Measurements from ENCODE around the gene CAT.

The CAT gene

GRCh38 chr11:34476849-34477248 is 38.1 kb downstream of the CAT start:
- no peak overlapping the region for H3K27ac ChIP-seq (replicated peaks)
- DNase-seq (ENCODE audit: low read depth in 1 of 2, low spot score in 1 of 2) = no peak
- TF ChIP-seq GABPA (IDR thresholded peaks at IDR 0.05; ENCODE audit: low read depth) = no peak
- TF ChIP-seq, protein P1, sequence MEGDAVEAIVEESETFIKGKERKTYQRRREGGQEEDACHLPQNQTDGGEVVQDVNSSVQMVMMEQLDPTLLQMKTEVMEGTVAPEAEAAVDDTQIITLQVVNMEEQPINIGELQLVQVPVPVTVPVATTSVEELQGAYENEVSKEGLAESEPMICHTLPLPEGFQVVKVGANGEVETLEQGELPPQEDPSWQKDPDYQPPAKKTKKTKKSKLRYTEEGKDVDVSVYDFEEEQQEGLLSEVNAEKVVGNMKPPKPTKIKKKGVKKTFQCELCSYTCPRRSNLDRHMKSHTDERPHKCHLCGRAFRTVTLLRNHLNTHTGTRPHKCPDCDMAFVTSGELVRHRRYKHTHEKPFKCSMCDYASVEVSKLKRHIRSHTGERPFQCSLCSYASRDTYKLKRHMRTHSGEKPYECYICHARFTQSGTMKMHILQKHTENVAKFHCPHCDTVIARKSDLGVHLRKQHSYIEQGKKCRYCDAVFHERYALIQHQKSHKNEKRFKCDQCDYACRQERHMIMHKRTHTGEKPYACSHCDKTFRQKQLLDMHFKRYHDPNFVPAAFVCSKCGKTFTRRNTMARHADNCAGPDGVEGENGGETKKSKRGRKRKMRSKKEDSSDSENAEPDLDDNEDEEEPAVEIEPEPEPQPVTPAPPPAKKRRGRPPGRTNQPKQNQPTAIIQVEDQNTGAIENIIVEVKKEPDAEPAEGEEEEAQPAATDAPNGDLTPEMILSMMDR (IDR thresholded peaks at IDR 0.05; ENCODE audit: insufficient read depth, low read length) = no peak
- TF ChIP-seq SPI1 (IDR thresholded peaks at IDR 0.05; ENCODE audit: borderline replicate concordance, low read depth) = no peak
- TF ChIP-seq POLR2AphosphoS5 (IDR thresholded peaks at IDR 0.05; ENCODE audit: low read depth) = no peak
- no peak for TF ChIP-seq REST (IDR thresholded peaks at IDR 0.05; ENCODE audit: insufficient replicate concordance, low read depth)
- peaks cover 2% of the 10 kb centered on the region for H3K27me3 ChIP-seq (ENCODE audit: insufficient read depth, poor library complexity, severe bottlenecking)
- H3K4me3 ChIP-seq (replicated peaks; ENCODE audit: insufficient read depth, low read length) = no peak overlapping the region

DNA sequence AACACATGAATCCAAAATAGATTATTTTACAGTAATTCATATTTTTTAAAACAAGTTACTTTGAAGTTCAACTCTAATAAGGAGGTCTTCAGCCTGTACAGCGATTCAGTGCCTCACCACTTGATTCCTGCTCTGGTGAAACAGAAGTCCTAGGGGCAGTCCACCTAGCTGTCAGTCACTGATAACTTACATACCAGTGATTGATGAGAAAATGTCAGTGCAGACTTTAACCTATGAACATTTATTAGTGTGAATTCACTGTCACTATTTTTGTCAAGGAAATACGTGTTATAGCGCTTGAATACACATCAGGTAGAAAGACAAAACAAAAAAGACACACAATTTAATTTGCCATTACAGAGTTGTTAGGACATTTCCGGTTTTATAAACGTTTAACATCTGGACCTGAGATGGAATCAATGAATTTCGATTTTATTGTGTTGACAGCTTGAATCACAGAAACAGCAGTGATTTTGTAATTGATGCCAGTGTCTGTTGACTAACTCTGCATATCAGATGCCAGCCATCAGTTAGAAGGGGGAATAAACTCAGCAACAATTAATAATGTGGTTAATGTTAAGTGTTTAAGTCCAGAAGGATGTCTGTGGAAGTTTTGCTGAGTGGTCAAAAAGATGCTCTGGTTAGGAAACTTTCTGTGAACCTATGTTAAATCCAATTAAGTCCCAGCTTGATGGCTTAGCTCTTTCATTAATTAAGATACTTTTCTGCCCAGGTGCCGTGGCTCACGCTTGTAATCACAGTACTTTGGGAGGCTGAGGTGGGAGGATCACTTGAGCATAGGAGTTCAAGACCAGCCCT is 40.3 kb downstream of the CAT start:
- Histone ChIP-seq H3K27ac (replicated peaks) (no peak overlapping the region), H3K27me3 (ENCODE audit: insufficient read depth, poor library complexity, severe bottlenecking) (peaks cover 2% of the 10 kb centered on the region), H3K4me3 (replicated peaks; ENCODE audit: insufficient read depth, low read length) (no peak overlapping the region)
- TF ChIP-seq, protein P1 (IDR thresholded peaks at IDR 0.05; ENCODE audit: insufficient read depth, low read length) = no peak
- no peak for TF ChIP-seq GABPA (IDR thresholded peaks at IDR 0.05; ENCODE audit: low read depth)
- no peak for TF ChIP-seq POLR2AphosphoS5 (IDR thresholded peaks at IDR 0.05; ENCODE audit: low read depth)
- TF ChIP-seq REST (IDR thresholded peaks at IDR 0.05; ENCODE audit: insufficient replicate concordance, low read depth) = no peak
- TF ChIP-seq SPI1 (IDR thresholded peaks at IDR 0.05; ENCODE audit: borderline replicate concordance, low read depth) = no peak
- DNase-seq (ENCODE audit: low read depth in 1 of 2, low spot score in 1 of 2) = no peak

GRCh38 chr11:34480314-34480713 is 41.6 kb downstream of the CAT start:
- no peak overlapping the region for H3K4me3 ChIP-seq (replicated peaks; ENCODE audit: insufficient read depth, low read length)
- H3K27me3 ChIP-seq (ENCODE audit: insufficient read depth, poor library complexity, severe bottlenecking) = peaks cover 2% of the 10 kb centered on the region
- no peak for TF ChIP-seq GABPA (IDR thresholded peaks at IDR 0.05; ENCODE audit: low read depth)
- TF ChIP-seq REST (IDR thresholded peaks at IDR 0.05; ENCODE audit: insufficient replicate concordance, low read depth) = no peak
- TF ChIP-seq SPI1 (IDR thresholded peaks at IDR 0.05; ENCODE audit: borderline replicate concordance, low read depth) = no peak
- TF ChIP-seq, protein P1 (IDR thresholded peaks at IDR 0.05; ENCODE audit: insufficient read depth, low read length) = no peak
- no peak for TF ChIP-seq POLR2AphosphoS5 (IDR thresholded peaks at IDR 0.05; ENCODE audit: low read depth)
- H3K27ac ChIP-seq (replicated peaks) = no peak overlapping the region
- DNase-seq (ENCODE audit: low read depth in 1 of 2, low spot score in 1 of 2) = no peak
